PC-9 (cell line): ENCODE data around the gene CREBBP.

Source experiments
- CTCF ChIP-seq: fragments of 200-600 bp; sonication (generic); conservative IDR thresholded peaks from 2 replicates; pipeline ENCODE4 v1.6.1; 2017; ENCODE audit warnings: mixed run types, antibody characterized with exemption, mild to moderate bottlenecking, moderate library complexity
- EZH2 ChIP-seq: fragments of 200-600 bp; sonication (generic); IDR thresholded peaks from 2 replicates; pipeline ENCODE4 v1.8.0; 2017; ENCODE audit warnings: antibody characterized with exemption, low read depth

GRCh38 chr16:3866703-3867431, 13.6 kb downstream of the CREBBP start:
- TF ChIP-seq CTCF, result no peak
- TF ChIP-seq EZH2, result no peak
